Measurements from ENCODE around the gene ACTN3.
A peak's percentile ranks its signal among the peaks of the same experiment; 100 is the strongest.
"Not testable (repeated sequence)": the region's sequence is repeated elsewhere in the genome, so short reads cannot be mapped to it uniquely, and the experiment has no call there.

Gene ACTN3

GRCh38 chr11:66546368-66546965 lies at the start of gene ACTN3:
Gene ACTN3 (plus strand): TSS chr11:66546903. CDS start chr11:66546938, 35 bp downstream.
- DNase-seq = no peak

- DNase-seq = no peak
Observed at GRCh38 chr11:66497206-66497605, 49.5 kb upstream of the ACTN3 start.

GRCh38 chr11:66498506-66498905 lies 48.2 kb upstream of the ACTN3 start:
- DNase-seq = no peak

- no peak for DNase-seq
Observed at GRCh38 chr11:66505276-66505816, 41.4 kb upstream of the ACTN3 start.

- no peak for DNase-seq
Observed at GRCh38 chr11:66509131-66509561, 37.6 kb upstream of the ACTN3 start.

GRCh38 chr11:66510271-66510989 lies 36.3 kb upstream of the ACTN3 start, which contains the start of gene BBS1:
Gene BBS1 (plus strand): TSS chr11:66510635. CDS start chr11:66510660, 25 bp downstream.
- DNase-seq = peak; percentile 90

GRCh38 chr11:66510990-66511339 lies 35.7 kb upstream of the ACTN3 start:
- no peak for DNase-seq

- no peak for DNase-seq
Observed at GRCh38 chr11:66523611-66524010, 23.1 kb upstream of the ACTN3 start.

- DNase-seq = no peak
Observed at GRCh38 chr11:66524304-66525040, 22.2 kb upstream of the ACTN3 start.

GRCh38 chr11:66529069-66529468 lies 17.6 kb upstream of the ACTN3 start:
- DNase-seq = no peak

GRCh38 chr11:66529655-66530054 lies 17.0 kb upstream of the ACTN3 start:
- DNase-seq = no peak

GRCh38 chr11:66530927-66531709 lies 15.6 kb upstream of the ACTN3 start:
- no peak for DNase-seq

GRCh38 chr11:66531841-66532240 lies 14.9 kb upstream of the ACTN3 start:
- no peak for DNase-seq

- no peak for DNase-seq
Observed at GRCh38 chr11:66532784-66533183, 13.9 kb upstream of the ACTN3 start.

- no peak for DNase-seq
Observed at GRCh38 chr11:66539170-66539869, 7.4 kb upstream of the ACTN3 start.

GRCh38 chr11:66539870-66540213 lies 6.9 kb upstream of the ACTN3 start:
- no peak for DNase-seq

- DNase-seq = not testable (repeated sequence)
Observed at GRCh38 chr11:66540598-66540997, 6.1 kb upstream of the ACTN3 start.

GRCh38 chr11:66541892-66542291 lies 4.8 kb upstream of the ACTN3 start:
- no peak for DNase-seq

GRCh38 chr11:66542362-66542761 lies 4.3 kb upstream of the ACTN3 start:
- DNase-seq = no peak

- DNase-seq = no peak
Observed at GRCh38 chr11:66543263-66544107, 3.2 kb upstream of the ACTN3 start.

- not testable (repeated sequence) for DNase-seq
Observed at GRCh38 chr11:66544952-66545351, 1.8 kb upstream of the ACTN3 start.

Measured in NCI-H69 (cell line).